GM12873 (cell line): ENCODE results near the gene KIF25.

Source experiments
- TF ChIP-seq, protein P1 (sequence below): IDR thresholded peaks from 2 replicates; pipeline ENCODE4 v1.5.1; 2012; ENCODE audit warnings: low read depth, mild to moderate bottlenecking, moderate library complexity, low read length, control low read depth; ENCODE audit not compliant: insufficient read depth; ENCODE audit errors: missing control alignments

The KIF25 gene

DNA sequence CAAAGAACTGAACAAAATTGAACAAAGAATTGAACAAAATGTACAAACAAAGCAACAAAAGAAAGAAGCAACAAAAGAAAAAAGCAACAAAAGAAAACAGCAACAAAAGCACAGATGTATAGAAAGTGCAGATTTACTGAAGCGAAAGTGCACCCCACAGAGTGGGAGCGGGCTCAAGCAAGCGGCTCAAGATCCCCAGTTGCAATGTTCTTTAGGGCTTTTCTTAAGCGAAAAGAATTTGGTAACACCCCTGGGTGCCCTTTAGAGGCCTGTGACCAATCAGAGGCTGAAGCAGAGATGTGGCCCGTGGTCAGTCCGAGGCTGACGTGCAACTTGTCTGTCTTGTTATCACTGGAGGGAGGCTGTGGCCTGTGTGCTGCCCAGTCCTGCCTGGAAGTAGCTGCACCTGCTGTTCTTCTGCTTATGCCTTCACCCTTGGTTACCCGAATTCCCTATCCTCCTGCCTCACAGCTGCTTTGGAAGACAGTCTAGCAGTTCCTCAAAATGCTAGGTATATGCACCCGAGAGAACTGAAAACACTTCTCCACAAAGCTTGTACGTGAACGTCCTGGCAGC, 13.2 kb upstream of the KIF25 start:
- TF ChIP-seq, protein P1, sequence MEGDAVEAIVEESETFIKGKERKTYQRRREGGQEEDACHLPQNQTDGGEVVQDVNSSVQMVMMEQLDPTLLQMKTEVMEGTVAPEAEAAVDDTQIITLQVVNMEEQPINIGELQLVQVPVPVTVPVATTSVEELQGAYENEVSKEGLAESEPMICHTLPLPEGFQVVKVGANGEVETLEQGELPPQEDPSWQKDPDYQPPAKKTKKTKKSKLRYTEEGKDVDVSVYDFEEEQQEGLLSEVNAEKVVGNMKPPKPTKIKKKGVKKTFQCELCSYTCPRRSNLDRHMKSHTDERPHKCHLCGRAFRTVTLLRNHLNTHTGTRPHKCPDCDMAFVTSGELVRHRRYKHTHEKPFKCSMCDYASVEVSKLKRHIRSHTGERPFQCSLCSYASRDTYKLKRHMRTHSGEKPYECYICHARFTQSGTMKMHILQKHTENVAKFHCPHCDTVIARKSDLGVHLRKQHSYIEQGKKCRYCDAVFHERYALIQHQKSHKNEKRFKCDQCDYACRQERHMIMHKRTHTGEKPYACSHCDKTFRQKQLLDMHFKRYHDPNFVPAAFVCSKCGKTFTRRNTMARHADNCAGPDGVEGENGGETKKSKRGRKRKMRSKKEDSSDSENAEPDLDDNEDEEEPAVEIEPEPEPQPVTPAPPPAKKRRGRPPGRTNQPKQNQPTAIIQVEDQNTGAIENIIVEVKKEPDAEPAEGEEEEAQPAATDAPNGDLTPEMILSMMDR, result no peak

DNA sequence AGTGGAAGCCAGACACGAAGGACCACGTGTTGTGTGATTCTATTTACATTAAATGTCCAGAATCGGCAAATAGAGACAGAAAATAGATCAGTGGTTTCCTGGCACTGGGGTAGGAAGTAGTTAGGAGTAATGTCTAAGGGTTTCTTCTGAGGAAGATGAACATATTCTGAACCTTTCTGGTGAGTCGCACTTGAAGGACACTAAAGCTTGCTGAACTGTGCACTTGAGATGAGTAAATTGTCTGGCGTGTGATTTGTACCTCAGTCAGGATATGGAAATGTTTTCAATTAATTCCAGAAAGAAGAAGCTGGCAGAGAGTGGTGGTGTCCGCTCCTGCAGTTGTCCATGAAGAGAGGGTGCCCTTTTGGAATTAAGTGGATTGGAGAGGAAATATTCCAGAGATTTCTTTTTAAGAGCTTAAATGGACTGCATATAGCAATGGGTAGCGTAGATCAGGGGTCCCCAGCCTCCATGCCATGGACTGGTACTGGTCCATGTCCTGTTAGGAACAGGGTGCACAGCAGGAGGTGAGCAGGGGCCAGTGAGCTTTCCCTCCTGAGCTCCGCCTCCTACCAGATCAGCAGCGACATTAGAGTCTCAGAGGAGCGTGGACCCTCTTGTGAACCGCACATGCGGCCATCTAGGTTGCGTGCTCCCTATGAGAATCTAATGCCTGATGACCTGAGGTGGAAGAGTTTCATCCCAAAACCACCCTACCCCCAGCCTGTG, 12.4 kb upstream of the KIF25 start:
- TF ChIP-seq, protein P1, result no peak

DNA sequence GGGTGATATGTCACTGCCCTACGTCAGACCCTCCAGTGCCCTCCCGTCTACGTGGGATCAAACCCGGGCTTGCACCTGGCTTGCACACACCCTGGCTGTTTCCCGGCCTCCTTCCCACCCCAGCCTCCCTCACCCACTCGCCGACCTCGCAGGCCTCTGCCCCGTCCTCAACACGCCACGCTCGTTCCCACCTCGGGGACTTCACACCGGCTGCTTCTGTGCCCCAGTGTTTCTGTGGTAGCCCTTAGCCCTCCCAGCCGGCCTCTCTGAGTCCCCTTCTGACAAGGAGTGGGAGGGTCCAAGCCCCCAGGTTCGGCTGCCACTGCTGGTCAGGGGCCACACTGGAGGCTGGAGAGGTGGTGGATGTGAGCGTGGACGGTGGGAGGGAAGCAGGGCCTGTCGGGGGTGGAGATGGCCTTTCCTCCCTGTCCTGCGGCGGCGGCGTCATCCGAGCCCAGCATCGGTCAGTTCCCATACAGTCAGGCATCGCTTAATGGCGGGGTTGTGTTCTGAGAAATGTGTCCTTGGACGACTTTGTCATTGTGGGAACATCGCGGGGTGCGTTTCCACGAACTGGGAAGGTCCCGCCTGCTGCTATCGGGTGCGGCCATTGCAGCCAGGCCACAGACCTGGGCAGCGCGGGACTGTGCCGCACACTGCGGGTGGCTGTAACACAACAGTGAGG, 11.4 kb upstream of the KIF25 start:
- TF ChIP-seq, protein P1, result no peak

DNA sequence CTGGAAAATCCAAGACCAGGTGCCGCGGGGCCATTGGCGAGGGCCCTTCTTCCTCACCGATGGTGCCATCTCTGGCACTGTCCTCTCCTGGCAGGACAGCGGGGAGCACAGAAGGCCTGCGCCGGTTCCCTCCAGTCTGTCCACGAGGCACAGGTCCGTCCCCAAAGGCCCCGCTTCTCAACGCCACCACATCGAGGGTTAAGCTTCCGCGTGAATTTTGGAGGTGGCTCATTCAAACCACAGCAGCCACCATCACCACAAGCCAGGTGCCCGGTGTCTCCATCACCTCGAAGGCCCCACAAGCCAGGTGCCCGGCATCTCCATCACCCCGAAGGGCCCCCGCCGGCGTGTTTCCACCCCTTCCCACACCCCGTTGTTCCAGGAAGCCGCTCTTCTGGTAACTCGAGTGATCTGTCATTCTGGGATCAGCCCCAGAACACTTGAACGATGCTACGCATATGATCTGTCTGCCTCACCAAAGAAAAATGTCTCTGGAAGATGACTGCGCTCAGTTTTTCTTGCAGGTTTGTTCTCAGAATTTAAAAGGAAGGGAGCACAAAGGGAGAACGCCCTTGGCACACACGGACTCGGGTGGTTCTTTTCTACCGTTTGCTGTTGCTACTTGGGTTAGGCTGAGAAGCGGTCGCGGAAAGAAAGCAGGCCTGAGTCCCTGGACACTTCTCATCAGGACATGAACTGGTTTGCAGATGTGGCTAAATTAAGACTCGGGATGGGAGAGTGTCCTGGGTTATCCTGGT, 9.9 kb upstream of the KIF25 start:
- TF ChIP-seq, protein P1, result no peak

DNA sequence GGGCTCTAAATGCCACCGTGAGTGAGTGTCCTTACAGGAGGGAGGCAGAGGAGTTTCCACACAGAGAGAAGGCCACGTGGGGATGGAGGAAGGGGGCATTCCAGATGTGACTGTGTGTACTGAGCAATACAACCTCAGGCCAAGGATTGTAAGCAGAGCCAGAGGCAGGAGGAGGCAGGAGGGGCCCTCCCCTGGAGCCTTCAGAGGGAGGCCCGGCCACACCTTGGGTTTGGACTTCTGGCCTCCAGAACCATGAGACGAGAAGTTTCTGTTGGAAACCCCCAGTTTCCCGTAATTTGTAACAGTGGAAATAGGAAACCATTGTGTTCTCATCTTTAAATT, 9.3 kb upstream of the KIF25 start:
- TF ChIP-seq, protein P1, result no peak

DNA sequence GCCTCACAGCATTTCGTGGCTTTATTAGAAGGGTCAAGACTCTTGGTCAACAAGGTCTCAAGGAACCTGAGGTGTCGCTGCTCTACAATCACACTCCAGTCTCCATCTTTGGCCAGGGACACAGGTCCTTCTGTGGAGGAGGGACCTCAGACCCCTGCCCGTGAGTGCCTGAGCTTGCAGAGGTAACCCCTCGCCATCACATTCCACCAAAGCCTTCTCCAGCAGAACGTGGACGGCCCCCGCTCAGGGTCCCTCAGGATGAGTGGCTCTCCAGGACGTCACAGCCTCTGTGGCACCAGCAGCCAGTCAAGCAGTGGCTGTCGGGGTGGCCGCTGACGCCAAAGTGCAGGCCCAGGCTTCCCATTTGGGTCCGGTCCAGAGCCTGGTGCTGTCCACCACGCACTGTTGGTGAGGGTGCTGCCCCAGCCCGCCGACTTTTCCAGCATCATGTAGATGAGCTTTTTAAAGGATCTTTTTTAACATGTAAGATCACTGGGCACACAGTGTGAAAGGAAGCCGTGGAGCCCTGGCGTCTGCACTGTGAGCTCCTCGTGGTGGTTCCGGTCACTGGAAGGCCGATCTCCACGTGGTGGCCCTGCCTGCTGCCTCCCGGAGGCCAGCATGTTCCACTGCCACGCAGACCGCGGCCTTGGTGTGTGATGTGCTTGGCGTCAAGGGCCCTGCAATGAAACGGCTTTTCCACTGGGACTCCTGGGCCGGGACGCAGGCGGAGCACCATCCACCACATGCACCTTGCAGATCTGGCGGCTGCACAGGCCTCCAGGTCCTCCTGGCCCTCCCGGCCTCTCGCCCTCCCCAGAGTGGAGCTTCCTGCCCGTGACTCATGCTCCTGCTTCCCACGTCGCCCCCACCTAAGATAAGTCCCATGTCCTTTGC, 8.3 kb upstream of the KIF25 start:
- TF ChIP-seq, protein P1, result no peak
